GM12878 (cell line): Measurements from ENCODE around the gene DCPS.

Source experiments
- CTCF ChIP-seq, 3 experiments: IDR thresholded peaks in 2 of 3; conservative IDR thresholded peaks in 1 of 3; 2 replicates each; pipeline ENCODE4 v1.5.1; 2011; ENCODE audit warnings: low read depth in 3 of 3, low read length in 3 of 3, mild to moderate bottlenecking in 3 of 3, control low read depth in 2 of 3, moderate library complexity in 2 of 3, inconsistent platforms in 1 of 3, mixed read lengths in 1 of 3; ENCODE audit not compliant: control insufficient read depth in 2 of 3, insufficient read depth in 1 of 3; ENCODE audit errors: extremely low read depth in 1 of 3
- REST ChIP-seq: IDR thresholded peaks from 2 replicates; pipeline ENCODE4 v1.6.1; 2012; ENCODE audit warnings: mild to moderate bottlenecking, low read depth, low read length

- no peak for TF ChIP-seq CTCF (IDR thresholded peaks at IDR 0.05 in 2 of 3, conservative IDR thresholded peaks at IDR 0.05 in 1 of 3; ENCODE audit: control insufficient read depth in 2 of 3, extremely low read depth in 1 of 3, insufficient read depth in 1 of 3, low read depth in 3 of 3, low read length in 3 of 3)
- no peak for TF ChIP-seq REST
Observed at GRCh38 chr11:126262216-126262615, 41.6 kb upstream of the DCPS start.
